ENCODE measurements around the gene BET1L.
"Not testable (repeated sequence)": the region's sequence is repeated elsewhere in the genome, so short reads cannot be mapped to it uniquely, and the experiment has no call there.

BET1L gene, protein sequence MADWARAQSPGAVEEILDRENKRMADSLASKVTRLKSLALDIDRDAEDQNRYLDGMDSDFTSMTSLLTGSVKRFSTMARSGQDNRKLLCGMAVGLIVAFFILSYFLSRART

GRCh38 chr11:207208-207862, at the start of gene BET1L, which contains the start of gene RIC8A:
Gene BET1L (minus strand): TSS chr11:207399. CDS start chr11:207321, 78 bp downstream.
Gene RIC8A (plus strand): TSS chr11:207708. CDS start chr11:208855, 1,147 bp downstream.
- in situ Hi-C loops (cut with MboI; ENCODE audit: low sequenced_read_pairs), result no loop called here

DNA sequence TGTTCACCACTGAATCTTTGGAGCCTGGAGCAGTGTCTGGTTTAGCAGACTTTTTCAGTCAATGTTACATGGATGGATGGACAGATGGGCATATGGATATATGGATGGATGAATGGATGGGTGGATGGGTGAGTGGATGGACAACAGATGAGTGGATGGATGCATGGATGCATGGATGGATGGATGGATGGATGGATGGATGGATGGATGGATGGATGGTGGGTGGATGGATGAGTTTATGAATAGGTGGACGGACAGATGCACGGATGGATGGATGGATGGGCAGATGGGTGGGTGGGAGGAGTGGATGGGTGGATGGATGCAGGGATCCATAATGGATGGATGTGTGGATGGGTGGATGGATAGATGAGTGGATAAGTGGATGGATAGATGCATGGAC, 48.6 kb upstream of the BET1L start:
- in situ Hi-C loops (cut with MboI; ENCODE audit: low sequenced_read_pairs), result no loop called here

- in situ Hi-C loops (cut with MboI; ENCODE audit: low sequenced_read_pairs), result no loop called here
These were observed 48.0 kb upstream of the BET1L start for GRCh38 chr11:255176-255575.

- in situ Hi-C loops (cut with MboI; ENCODE audit: low sequenced_read_pairs), result no loop called here
These were observed 46.7 kb upstream of the BET1L start for GRCh38 chr11:253886-254270.

DNA sequence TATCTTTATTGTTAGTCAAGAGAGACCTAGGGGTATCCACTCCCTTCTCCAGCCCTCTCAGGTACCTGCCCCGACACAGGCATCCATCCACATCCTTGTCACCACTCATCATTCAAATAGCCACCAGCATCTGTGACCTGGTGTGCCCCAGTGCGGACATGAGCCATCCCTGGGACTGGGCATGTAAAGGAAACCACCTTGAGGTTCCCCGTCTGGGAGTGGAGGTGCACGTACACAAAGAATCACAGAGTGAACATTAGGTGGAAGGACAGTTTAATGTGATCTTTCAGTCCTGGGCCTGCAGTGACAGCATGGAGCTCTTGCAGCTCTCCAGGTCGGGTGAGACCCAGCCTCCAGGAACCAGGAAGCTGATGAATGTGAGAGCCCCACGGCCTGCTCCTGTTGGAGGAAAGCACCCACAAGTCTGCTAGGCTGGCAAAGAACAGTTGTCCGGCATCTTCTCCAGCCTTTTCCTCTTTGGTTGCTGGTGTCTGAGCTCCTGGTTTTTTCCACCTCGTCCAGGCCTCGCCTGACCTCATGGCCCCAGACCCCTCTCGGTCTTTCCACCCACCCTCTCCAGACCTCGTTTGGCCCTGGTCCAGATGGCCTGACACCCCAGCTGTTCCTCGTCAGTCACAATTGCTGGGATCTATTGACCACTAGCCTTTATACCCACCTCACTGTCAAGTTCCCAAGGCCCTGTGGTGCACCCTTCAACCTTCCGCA, 46.1 kb upstream of the BET1L start:
- in situ Hi-C loops (cut with MboI; ENCODE audit: low sequenced_read_pairs), result no loop called here

GRCh38 chr11:252666-253065, 45.5 kb upstream of the BET1L start:
- in situ Hi-C loops (cut with MboI; ENCODE audit: low sequenced_read_pairs), result no loop called here

GRCh38 chr11:251550-251949, 44.4 kb upstream of the BET1L start:
- in situ Hi-C loops (cut with MboI; ENCODE audit: low sequenced_read_pairs), result no loop called here

DNA sequence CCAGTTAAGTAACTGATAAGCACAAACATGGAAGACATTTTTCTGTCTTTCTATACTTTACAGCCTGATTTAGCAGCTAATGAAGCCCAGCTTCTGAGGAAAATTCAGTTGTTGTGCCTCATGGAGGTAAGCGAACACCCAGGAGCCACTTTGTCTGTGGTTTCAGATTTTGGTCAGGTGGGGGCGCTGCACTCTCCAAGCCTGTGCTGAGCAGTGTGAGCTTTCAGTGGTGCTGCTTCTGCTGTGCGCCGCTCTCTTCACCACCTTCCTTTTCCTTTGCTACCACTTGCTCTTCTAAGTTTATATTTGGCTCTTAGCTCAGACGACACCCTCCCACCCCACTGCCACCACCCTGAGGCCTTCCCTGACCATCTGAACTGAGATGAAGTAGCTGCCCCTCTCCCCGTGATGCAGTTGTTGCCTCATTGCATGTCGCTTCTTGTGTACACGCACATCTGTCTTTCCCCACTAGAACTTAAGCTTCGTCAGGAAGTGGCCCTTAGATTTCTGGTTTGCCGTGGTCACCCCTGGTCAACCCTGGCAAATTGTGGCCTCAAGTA, 43.6 kb upstream of the BET1L start:
- in situ Hi-C loops (cut with MboI; ENCODE audit: low sequenced_read_pairs), result no loop called here

DNA sequence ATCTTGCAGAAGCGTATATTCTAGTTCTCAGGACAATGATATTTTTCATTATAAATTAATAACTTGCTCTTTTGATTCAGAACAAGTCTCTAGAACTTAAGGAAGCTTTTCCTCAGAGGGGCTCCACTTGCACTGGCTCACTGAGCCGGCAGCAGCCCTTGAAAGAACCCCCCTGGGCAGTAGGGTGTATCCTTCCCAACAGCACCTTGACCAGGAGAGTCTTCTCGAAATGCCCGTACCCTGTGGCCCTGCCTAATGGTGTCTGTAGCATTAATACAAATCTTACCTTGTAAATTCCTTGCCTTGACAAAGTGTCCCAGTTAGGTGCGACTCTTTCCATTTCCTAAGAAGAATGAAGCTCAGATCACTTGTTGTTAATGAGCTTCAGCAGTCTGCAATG, 43.1 kb upstream of the BET1L start:
- in situ Hi-C loops (cut with MboI; ENCODE audit: low sequenced_read_pairs), result no loop called here

DNA sequence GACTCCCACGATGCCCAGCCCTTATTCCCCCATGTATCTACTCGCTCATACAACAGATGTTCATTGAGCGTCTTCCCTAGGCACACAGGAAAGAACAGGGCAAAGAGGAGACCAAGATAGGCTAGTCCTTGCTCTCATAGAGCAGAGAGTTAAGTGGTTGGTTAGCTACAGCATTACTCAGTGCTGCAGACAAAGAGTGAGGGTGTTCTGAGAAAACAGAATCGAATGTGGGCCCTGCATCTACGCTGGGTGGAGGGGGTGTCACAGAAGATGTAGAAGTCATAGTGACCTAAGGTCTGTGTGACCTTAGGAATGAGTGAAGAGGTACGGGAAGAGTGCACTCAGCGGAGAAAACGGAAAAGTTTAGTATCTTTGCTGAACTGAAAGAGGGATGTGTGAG, 41.9 kb upstream of the BET1L start:
- in situ Hi-C loops (cut with MboI; ENCODE audit: low sequenced_read_pairs), result no loop called here

- in situ Hi-C loops (cut with MboI; ENCODE audit: low sequenced_read_pairs), result no loop called here
These were observed 37.2 kb upstream of the BET1L start for GRCh38 chr11:244376-244775.

- in situ Hi-C loops (cut with MboI; ENCODE audit: low sequenced_read_pairs), result no loop called here
These were observed 34.4 kb upstream of the BET1L start for GRCh38 chr11:241634-242033.

GRCh38 chr11:240315-240714, 33.1 kb upstream of the BET1L start:
- in situ Hi-C loops (cut with MboI; ENCODE audit: low sequenced_read_pairs), result no loop called here

DNA sequence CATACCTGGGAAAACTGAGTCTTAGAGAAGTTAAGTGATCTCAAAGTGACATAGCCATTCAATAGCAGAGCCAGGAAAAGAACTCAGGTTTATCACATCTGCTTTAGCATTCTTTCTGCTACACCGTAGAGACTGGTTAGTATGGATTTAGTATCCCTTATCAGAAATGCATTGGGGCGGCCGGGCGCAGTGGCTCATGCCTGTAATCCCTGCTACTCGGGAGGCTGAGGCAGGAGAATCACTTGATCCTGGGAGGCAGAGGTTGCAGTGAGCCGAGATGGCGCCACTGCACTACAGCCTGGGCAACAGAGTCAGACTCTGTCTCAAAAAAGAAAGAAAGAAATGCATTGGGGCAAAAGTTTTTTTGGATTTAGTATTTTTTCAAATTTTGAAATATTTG, 31.1 kb upstream of the BET1L start:
- in situ Hi-C loops (cut with MboI; ENCODE audit: low sequenced_read_pairs), result not testable (repeated sequence)

GRCh38 chr11:236774-237767, 29.9 kb upstream of the BET1L start, which contains the start of gene PSMD13:
Gene PSMD13 (plus strand): TSS chr11:236976. CDS start chr11:237050, 74 bp downstream.
- in situ Hi-C loops (cut with MboI; ENCODE audit: low sequenced_read_pairs), result no loop called here

- in situ Hi-C loops (cut with MboI; ENCODE audit: low sequenced_read_pairs), result no loop called here
These were observed 29.0 kb upstream of the BET1L start, which contains the start of gene SIRT3 for GRCh38 chr11:235997-236773. Gene SIRT3 (minus strand): TSS chr11:236342. CDS start chr11:236328, 14 bp downstream.

GRCh38 chr11:235609-235996, 28.4 kb upstream of the BET1L start:
- in situ Hi-C loops (cut with MboI; ENCODE audit: low sequenced_read_pairs), result no loop called here

DNA sequence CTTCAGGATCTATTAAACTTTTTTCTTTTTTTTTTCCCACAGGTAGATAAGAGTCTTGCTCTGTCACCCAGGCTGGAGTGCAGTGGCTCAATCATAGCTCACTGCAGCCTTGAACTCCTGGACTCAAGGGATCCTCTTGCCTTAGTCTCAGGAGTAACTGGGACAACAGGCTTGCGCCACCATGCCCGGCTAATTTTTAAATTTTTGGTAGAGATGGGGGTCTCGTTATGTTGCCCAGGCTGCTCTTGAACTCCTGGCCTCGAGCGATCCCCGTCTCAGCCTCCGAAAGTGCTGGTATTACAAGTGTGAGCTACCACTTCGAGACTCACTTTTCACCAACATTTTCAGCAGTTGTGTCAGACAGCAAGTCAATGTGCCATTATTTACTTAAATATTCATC, 28.0 kb upstream of the BET1L start:
- in situ Hi-C loops (cut with MboI; ENCODE audit: low sequenced_read_pairs), result no loop called here

DNA sequence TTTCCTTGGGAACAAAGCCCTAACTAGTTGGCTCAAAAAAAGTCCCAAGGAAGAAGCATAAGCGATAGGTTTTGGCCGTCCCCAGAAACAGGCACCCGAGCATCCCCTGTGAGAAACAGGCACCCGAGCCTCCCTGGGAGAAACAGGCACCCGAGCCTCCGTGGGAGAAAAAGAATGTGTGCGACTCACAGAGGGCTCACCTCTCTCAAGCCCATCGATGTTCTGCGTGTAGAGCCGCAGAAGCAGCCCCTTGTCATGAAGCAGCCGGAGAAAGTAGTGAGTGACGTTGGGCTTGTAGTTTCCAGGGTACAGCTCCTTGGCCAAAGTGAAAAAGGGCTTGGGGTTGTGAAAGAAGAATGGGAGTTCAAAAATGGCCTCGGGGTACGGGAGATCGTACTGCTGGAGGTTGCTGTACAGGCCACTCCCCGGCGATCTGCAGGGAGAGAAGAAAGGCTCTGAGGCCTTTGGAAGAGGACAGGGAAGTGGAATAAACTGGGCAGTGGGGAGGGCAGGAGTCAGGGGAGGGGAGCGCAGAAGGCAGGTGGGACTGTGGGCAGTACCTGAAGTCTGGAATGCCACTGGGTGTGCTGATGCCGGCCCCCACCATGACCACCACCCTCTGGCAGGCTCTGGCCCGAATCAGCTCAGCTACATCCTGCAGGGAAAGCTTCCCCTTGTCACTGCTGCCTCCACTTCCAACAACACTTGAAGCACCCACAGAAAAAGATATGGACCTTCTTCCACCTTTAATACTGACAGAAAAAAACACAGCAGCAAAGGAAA, 25.8 kb upstream of the BET1L start:
- in situ Hi-C loops (cut with MboI; ENCODE audit: low sequenced_read_pairs), result no loop called here
